ENCODE results near the gene SOCS3.

Gene SOCS3

DNA sequence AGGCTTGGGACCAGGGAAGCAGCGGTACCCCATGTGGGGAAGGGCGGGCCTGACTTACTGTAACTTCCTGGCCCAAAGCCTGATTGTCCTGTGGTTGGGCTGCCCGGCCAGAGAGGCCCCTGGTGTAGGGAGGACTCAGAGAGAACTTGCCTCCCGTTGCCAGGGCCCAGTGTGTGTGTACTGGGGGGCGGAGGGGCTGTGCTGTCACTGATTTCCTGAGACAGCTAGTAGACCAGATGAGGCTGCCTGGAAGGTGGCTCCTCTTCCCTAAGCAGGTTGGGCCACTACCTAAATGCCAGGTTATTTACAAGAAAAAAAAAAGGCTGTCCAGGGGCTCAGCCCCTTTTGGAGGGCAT, 16.7 kb downstream of the SOCS3 start:
- Histone ChIP-seq H3K27ac (ENCODE audit: low read depth, low read length) (no peak overlapping the region), H3K9me2 (replicated peaks; ENCODE audit: control insufficient read depth, low read length) (no peaks in the 10 kb centered on the region), H4K20me1 (ENCODE audit: control insufficient read depth, insufficient read depth, low read depth, low read length) (no peaks in the 10 kb centered on the region), H3K27me3 (ENCODE audit: control insufficient read depth, low read length) (peaks cover 65% of the 10 kb centered on the region), H3K4me1 (ENCODE audit: control insufficient read depth, low read length) (peaks cover 57% of the 10 kb centered on the region), H3K4me2 (ENCODE audit: low read length) (peak overlapping the region; percentile 47), H3K36me3 (ENCODE audit: control insufficient read depth, low read length) (no peaks in the 10 kb centered on the region), H3K4me3 (ENCODE audit: low read length) (peak overlapping the region; percentile 7; the same call in 1 of the 2 replicates), H3K79me2 (ENCODE audit: control insufficient read depth, low read length) (no peaks in the 10 kb centered on the region), H3K9me3 (ENCODE audit: control insufficient read depth, insufficient read depth, low read length) (no peaks in the 10 kb centered on the region), H3F3A (ENCODE audit: control insufficient read depth, insufficient read depth) (peaks cover 19% of the 10 kb centered on the region)
- TF ChIP-seq CTCF (IDR thresholded peaks at IDR 0.05; ENCODE audit: low read depth, low read length, poor library complexity, severe bottlenecking) (no peak), EZH2phosphoT487 (IDR thresholded peaks at IDR 0.05; ENCODE audit: borderline replicate concordance, low read length) (no peak)

GRCh38 chr17:78342449-78343186, 17.3 kb downstream of the SOCS3 start:
- Histone ChIP-seq H3K4me3 (ENCODE audit: low read length) (peak overlapping the region; percentile 9; the same call in 1 of the 2 replicates), H3K9me3 (ENCODE audit: control insufficient read depth, insufficient read depth, low read length) (no peaks in the 10 kb centered on the region), H3F3A (ENCODE audit: control insufficient read depth, insufficient read depth) (peaks cover 21% of the 10 kb centered on the region), H3K4me1 (ENCODE audit: control insufficient read depth, low read length) (peaks cover 61% of the 10 kb centered on the region), H3K79me2 (ENCODE audit: control insufficient read depth, low read length) (no peaks in the 10 kb centered on the region), H3K27me3 (ENCODE audit: control insufficient read depth, low read length) (peaks cover 59% of the 10 kb centered on the region), H3K27ac (ENCODE audit: low read depth, low read length) (no peak overlapping the region), H3K9me2 (replicated peaks; ENCODE audit: control insufficient read depth, low read length) (no peaks in the 10 kb centered on the region), H4K20me1 (ENCODE audit: control insufficient read depth, insufficient read depth, low read depth, low read length) (no peaks in the 10 kb centered on the region), H3K36me3 (ENCODE audit: control insufficient read depth, low read length) (no peaks in the 10 kb centered on the region), H3K4me2 (ENCODE audit: low read length) (peak overlapping the region; percentile 47)
- TF ChIP-seq EZH2phosphoT487 (IDR thresholded peaks at IDR 0.05; ENCODE audit: borderline replicate concordance, low read length) (no peak), CTCF (IDR thresholded peaks at IDR 0.05; ENCODE audit: low read depth, low read length, poor library complexity, severe bottlenecking) (no peak)

GRCh38 chr17:78341559-78342448, 18.1 kb downstream of the SOCS3 start:
- Histone ChIP-seq H3F3A (ENCODE audit: control insufficient read depth, insufficient read depth) (peaks cover 21% of the 10 kb centered on the region), H4K20me1 (ENCODE audit: control insufficient read depth, insufficient read depth, low read depth, low read length) (no peaks in the 10 kb centered on the region), H3K79me2 (ENCODE audit: control insufficient read depth, low read length) (no peaks in the 10 kb centered on the region), H3K27me3 (ENCODE audit: control insufficient read depth, low read length) (peaks cover 52% of the 10 kb centered on the region), H3K4me3 (ENCODE audit: low read length) (peak overlapping the region; percentile 31; the same call in 1 of the 2 replicates), H3K9me3 (ENCODE audit: control insufficient read depth, insufficient read depth, low read length) (no peaks in the 10 kb centered on the region), H3K4me2 (ENCODE audit: low read length) (peak overlapping the region; percentile 49), H3K9me2 (replicated peaks; ENCODE audit: control insufficient read depth, low read length) (no peaks in the 10 kb centered on the region), H3K27ac (ENCODE audit: low read depth, low read length) (no peak overlapping the region), H3K4me1 (ENCODE audit: control insufficient read depth, low read length) (peaks cover 69% of the 10 kb centered on the region), H3K36me3 (ENCODE audit: control insufficient read depth, low read length) (no peaks in the 10 kb centered on the region)
- TF ChIP-seq CTCF (IDR thresholded peaks at IDR 0.05; ENCODE audit: low read depth, low read length, poor library complexity, severe bottlenecking) = no peak
- no peak for TF ChIP-seq EZH2phosphoT487 (IDR thresholded peaks at IDR 0.05; ENCODE audit: borderline replicate concordance, low read length)

Data from DOHH2 (cell line).